BJ (cell line): ENCODE results near the gene KNSTRN. TPM values are rescaled to one million over a fixed set of nuclear protein-coding genes. Genes with fewer than 3 reads are reported as not detected.

ENCODE experiments used
- CTCF ChIA-PET: fragments of 350-600 bp; formaldehyde crosslinking; extraction: SDS; loops from one replicate; lab custom pipeline; 2021; ENCODE audit warnings: antibody characterized with exemption, inconsistent platforms; lab: Yijun Ruan, JAX
- POLR2A ChIA-PET: fragments of 300-600 bp; sonication (Branson Sonifier 250); formaldehyde crosslinking; extraction: SDS; loops from one replicate; lab custom pipeline; 2021; ENCODE audit warnings: antibody characterized with exemption; lab: Charles Lee
- DNase-seq: peaks from one replicate; pipeline ENCODE4 v3.0.0-alpha.2; 2011; ENCODE audit warnings: low read depth
- H3K27me3 ChIP-seq: 2 replicates; pipeline ENCODE4 v1.6.0; 2011; ENCODE audit warnings: low read length; ENCODE audit not compliant: control insufficient read depth, insufficient read depth
- H3K36me3 ChIP-seq: 2 replicates; pipeline ENCODE4 v1.5.1; 2011; ENCODE audit warnings: low read length; ENCODE audit not compliant: control insufficient read depth, insufficient read depth
- H3K4me3 ChIP-seq: 2 replicates; pipeline ENCODE4 v1.5.1; 2011; ENCODE audit warnings: low read depth, mild to moderate bottlenecking, control low read depth, low read length
- CTCF ChIP-seq: IDR thresholded peaks from 2 replicates; pipeline ENCODE4 v1.5.1; 2011; ENCODE audit warnings: low read depth, mild to moderate bottlenecking, control low read depth, inconsistent platforms, low read length, moderate library complexity; ENCODE audit not compliant: insufficient read depth
- polyA plus RNA-seq: library from polyadenylated mRNA; depleted of rRNA; stranded (reverse); fragments of >200 nt; gene quantifications from 2 replicates; pipeline ENCODE4 v1.2.3, GENCODE V29; 2011

Gene KNSTRN
- polyA plus RNA-seq, 1 experiment: 26.4 TPM

DNA sequence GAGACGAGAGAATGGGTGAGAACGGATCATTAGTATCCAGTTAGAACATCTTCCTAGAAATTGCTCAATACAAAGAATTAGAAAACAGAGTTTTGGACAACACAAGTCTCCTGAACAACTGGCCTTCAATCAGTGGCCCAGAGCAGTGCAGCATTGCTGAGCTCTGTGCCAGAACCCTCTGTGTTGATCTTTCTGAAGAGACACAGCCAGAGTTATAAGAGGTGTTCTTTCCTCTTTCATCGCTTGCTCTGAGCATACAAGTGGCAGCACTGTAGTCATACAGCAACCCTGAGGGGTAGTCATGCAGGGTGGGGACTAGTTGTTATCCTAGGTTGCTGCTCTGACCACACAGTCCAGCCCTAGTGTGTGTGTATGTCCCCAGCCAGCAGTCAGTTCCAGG is 4.0 kb downstream of the KNSTRN start:
- DNase-seq: no peak
- TF ChIP-seq CTCF: no peak
- no peaks in the 10 kb centered on the region for H3K27me3 ChIP-seq
- no peak overlapping the region for H3K4me3 ChIP-seq
- peaks cover 6% of the 10 kb centered on the region for H3K36me3 ChIP-seq
- ChIA-PET POLR2A (no interaction called here), CTCF (interaction anchor here (0.6 to 1.4 kb wide), 3 partner anchors 19 to 107 kb away, joined by 3 to 4 read pairs (median 3); no protein-coding TSS in a partner anchor)

GRCh38 chr15:40388941-40389823 is 6.7 kb downstream of the KNSTRN start:
- peaks cover 10% of the 10 kb centered on the region for H3K36me3 ChIP-seq
- ChIA-PET POLR2A (no interaction called here), CTCF (interaction anchor here (0.8 to 1.6 kb wide), 3 partner anchors 45 to 110 kb away, joined by 3 to 6 read pairs (median 3); no protein-coding TSS in a partner anchor)
- no peaks in the 10 kb centered on the region for H3K27me3 ChIP-seq
- no peak for TF ChIP-seq CTCF
- no peak overlapping the region for H3K4me3 ChIP-seq
- no peak for DNase-seq

DNA sequence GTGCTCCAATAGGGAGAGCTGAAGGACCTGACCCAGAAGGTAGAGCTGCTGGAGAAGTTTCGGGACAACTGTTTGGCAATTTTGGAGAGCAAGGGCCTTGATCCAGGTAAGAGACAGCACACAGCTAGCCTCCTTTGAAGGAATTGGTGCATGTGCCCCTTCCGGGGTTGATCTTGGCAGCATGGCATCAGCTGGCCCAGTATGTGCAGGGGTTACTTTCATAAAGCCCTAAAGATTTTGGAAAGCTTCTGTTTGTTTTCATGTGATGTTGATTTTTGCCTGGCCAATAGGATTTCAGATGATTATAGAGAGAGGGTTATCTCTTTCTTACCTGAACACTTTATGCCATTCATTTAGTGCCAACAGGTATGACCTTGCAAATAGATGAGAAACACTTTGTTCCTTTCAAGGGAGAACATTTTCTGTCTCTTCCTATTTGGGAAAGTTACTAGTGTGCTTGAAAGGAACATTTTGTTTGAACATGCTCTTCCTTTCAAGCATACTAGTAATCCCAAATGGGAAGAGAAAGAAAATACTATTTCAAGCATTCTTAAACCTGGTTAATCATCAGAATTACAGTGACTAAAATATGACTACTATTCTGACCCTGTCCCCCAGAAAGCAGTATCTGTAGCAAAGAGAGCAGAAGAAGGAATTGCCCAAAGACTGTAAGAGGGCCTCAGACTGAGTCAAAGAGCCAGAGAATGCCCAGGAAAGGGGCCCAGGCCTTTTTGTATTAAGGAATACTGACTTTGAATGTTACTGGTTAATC is 7.5 kb downstream of the KNSTRN start:
- Histone ChIP-seq H3K27me3 (no peaks in the 10 kb centered on the region), H3K4me3 (no peak overlapping the region), H3K36me3 (peaks cover 10% of the 10 kb centered on the region)
- DNase-seq: no peak
- POLR2A ChIA-PET: no interaction called here
- CTCF ChIA-PET: interaction anchor here (0.8 to 1.6 kb wide), 5 partner anchors 21 to 111 kb away, joined by 3 to 6 read pairs (median 3); no protein-coding TSS in a partner anchor
- no peak for TF ChIP-seq CTCF

- ChIA-PET CTCF (interaction anchor here (1.3 kb wide), 1 partner anchor 49 kb away, joined by 3 read pairs; no protein-coding TSS in a partner anchor), POLR2A (no interaction called here)
- H3K36me3 ChIP-seq: peaks cover 5% of the 10 kb centered on the region
- no peak for DNase-seq
- no peak for TF ChIP-seq CTCF
- H3K27me3 ChIP-seq: no peaks in the 10 kb centered on the region
- H3K4me3 ChIP-seq: no peak overlapping the region
These were observed 10.7 kb downstream of the KNSTRN start for GRCh38 chr15:40392986-40393948.
